Vagina (tissue), 2 donors: Measurements from ENCODE around the gene DHRS2. TPM values are rescaled to one million over a fixed set of nuclear protein-coding genes. Genes with fewer than 3 reads are reported as not detected.
A peak's percentile ranks its signal among the peaks of the same experiment; 100 is the strongest.
"Not testable (repeated sequence)": the region's sequence is repeated elsewhere in the genome, so short reads cannot be mapped to it uniquely, and the experiment has no call there.

Source experiments
- DNase-seq, 2 donors: peaks; one replicate each; pipeline ENCODE4 v3.0.0-alpha.2; 2017; ENCODE audit errors: extremely low spot score in 2 of 2
- H3K27ac ChIP-seq: fragments of 200-600 bp; sonication (generic); one replicate; pipeline ENCODE4 v1.5.1; 2019
- H3K27me3 ChIP-seq: fragments of 200-600 bp; sonication (generic); one replicate; pipeline ENCODE4 v1.5.1; 2019
- H3K36me3 ChIP-seq, 2 donors: fragments of 200-600 bp; sonication (generic); one replicate each; pipeline ENCODE4 v1.5.1; 2017 to 2019
- H3K4me1 ChIP-seq: fragments of 200-600 bp; sonication (generic); one replicate; pipeline ENCODE4 v1.5.1; 2019
- H3K4me3 ChIP-seq, 2 donors: fragments of 200-600 bp; sonication (generic); 1 replicate in 1 of 2; 2 replicates in 1 of 2; pipeline ENCODE4 v1.5.1; 2016 to 2019
- H3K9me3 ChIP-seq: fragments of 200-600 bp; sonication (generic); one replicate; pipeline ENCODE4 v1.5.1; 2019
- POLR2A ChIP-seq, 2 donors: fragments of 450-650 bp; IDR thresholded peaks; one replicate each; pipeline ENCODE4 v1.6.1; 2017; ENCODE audit warnings: antibody characterized with exemption in 2 of 2, mild to moderate bottlenecking in 2 of 2, moderate library complexity in 2 of 2
- POLR2AphosphoS5 ChIP-seq, 2 donors: sonication (generic); formaldehyde crosslinking; IDR thresholded peaks; one replicate each; pipeline ENCODE4 v1.9.0; 2017; ENCODE audit warnings: antibody characterized with exemption in 2 of 2, mild to moderate bottlenecking in 2 of 2, low read depth in 1 of 2; ENCODE audit not compliant: insufficient read depth in 1 of 2
- intact Hi-C: fragments of 100-400 bp; cut with DNase I; formaldehyde crosslinking; loops from one replicate; pipeline ENCODE4 v1.15.1; 2023
- total RNA-seq: library from RNA; depleted of rRNA; stranded (reverse); fragments of >200 nt; gene quantifications from one replicate; pipeline ENCODE4 v1.2.3, GENCODE V29; 2016
- TF ChIP-seq, protein P1 (sequence below), 3 experiments: fragments of 450-650 bp in 2 of 3; fragments of 200-600 bp in 1 of 3; sonication (generic) in 1 of 3; IDR thresholded peaks; one replicate each; pipeline ENCODE4 v1.5.1; 2017 to 2019; ENCODE audit warnings: antibody characterized with exemption in 3 of 3, mild to moderate bottlenecking in 2 of 3, moderate library complexity in 2 of 3

The DHRS2 gene
- total RNA-seq, 1 donor from 2014 or later: 0.25 TPM

DNA sequence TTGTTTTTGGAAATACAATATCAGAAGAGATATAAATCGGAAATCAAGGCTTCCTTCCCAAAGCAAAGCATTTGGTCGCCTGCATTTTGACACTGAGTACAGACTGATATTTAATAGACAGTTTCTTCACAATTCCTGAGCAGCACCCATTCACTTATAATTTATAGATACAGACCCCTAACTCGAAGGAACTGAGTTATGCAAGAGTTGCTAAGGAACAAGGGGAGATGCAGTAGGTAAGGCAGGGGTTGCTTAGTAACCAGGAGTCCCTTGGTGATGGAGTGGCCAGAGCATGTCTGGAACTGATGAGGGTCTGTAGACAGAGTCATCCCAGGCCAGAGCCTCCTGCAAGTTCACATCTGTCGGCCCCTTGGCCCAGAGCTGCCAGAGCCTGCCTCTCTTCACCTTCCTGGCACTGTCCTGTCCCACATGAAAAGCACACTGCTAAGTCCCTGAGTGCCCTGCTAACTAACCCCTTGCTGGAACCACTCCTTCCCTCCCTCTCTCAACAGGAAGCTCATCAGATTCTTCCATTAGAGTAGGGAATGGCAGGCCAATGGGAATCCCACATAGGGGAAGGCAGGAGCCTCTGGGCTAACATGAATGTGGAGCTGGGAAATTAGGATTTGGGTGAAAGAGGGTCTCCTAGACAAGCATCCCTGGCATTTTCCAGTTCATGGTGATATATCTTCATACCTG lies 3.6 kb upstream of the DHRS2 start:
- Histone ChIP-seq H3K9me3 (no peaks in the 10 kb centered on the region), H3K4me3 (no peak overlapping the region), H3K4me1 (peaks cover 14% of the 10 kb centered on the region), H3K27ac (no peak overlapping the region), H3K36me3 (no peaks in the 10 kb centered on the region), H3K27me3 (no peaks in the 10 kb centered on the region)
- intact Hi-C loops: loop anchor here (10.0 kb wide), 1 partner anchor 302 kb away; no protein-coding TSS in a partner anchor
- TF ChIP-seq POLR2A (IDR thresholded peaks at IDR 0.05) (no peak), POLR2AphosphoS5 (IDR thresholded peaks at IDR 0.05; ENCODE audit: insufficient read depth in 1 of 2, low read depth in 1 of 2) (no peak)
- TF ChIP-seq, protein P1, sequence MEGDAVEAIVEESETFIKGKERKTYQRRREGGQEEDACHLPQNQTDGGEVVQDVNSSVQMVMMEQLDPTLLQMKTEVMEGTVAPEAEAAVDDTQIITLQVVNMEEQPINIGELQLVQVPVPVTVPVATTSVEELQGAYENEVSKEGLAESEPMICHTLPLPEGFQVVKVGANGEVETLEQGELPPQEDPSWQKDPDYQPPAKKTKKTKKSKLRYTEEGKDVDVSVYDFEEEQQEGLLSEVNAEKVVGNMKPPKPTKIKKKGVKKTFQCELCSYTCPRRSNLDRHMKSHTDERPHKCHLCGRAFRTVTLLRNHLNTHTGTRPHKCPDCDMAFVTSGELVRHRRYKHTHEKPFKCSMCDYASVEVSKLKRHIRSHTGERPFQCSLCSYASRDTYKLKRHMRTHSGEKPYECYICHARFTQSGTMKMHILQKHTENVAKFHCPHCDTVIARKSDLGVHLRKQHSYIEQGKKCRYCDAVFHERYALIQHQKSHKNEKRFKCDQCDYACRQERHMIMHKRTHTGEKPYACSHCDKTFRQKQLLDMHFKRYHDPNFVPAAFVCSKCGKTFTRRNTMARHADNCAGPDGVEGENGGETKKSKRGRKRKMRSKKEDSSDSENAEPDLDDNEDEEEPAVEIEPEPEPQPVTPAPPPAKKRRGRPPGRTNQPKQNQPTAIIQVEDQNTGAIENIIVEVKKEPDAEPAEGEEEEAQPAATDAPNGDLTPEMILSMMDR (IDR thresholded peaks at IDR 0.05): no peak
- peak in 1 of 2 donors; percentile 84 for DNase-seq

DNA sequence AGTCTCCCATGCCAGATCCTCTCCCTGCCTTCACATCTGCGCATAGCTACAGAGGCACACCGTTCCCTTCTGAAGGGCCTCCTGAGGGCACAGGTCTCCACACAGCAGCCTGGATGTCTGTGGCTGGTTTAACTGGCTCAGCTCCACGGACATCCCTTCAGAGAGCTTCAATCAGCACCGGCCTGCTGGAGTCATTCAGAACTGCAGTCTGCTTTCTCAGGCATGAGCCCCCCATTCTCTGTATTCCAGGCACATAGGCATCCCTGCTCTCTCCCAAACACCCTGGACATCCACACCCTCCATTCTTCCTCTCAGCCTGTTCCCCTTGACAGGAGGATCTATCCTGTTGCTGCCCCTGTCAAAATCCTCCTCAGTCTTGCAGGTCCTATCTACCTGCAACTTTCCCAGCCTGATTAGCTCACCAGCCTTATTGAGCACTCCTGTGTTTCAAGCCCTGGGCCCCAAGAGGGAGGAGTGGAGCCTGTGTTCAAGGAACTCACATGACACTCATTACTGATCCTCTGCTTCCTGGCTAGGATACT lies 2.9 kb upstream of the DHRS2 start:
- Histone ChIP-seq H3K27ac (no peak overlapping the region), H3K9me3 (no peaks in the 10 kb centered on the region), H3K4me1 (peaks cover 14% of the 10 kb centered on the region), H3K27me3 (no peaks in the 10 kb centered on the region), H3K36me3 (no peaks in the 10 kb centered on the region), H3K4me3 (no peak overlapping the region)
- intact Hi-C loops: loop anchor here (10.0 kb wide), 1 partner anchor 302 kb away; no protein-coding TSS in a partner anchor
- TF ChIP-seq, protein P1 (IDR thresholded peaks at IDR 0.05): no peak
- no peak for TF ChIP-seq POLR2A (IDR thresholded peaks at IDR 0.05)
- TF ChIP-seq POLR2AphosphoS5 (IDR thresholded peaks at IDR 0.05; ENCODE audit: insufficient read depth in 1 of 2, low read depth in 1 of 2): no peak
- DNase-seq: peak in 1 of 2 donors; percentile 64

- H3K4me1 ChIP-seq: peaks cover 18% of the 10 kb centered on the region
- not testable (repeated sequence) for H3K4me3 ChIP-seq, H3K27me3 ChIP-seq, H3K36me3 ChIP-seq, DNase-seq, H3K27ac ChIP-seq, H3K9me3 ChIP-seq
- intact Hi-C loops: loop anchor here (10.0 kb wide), 1 partner anchor 300 kb away; no protein-coding TSS in a partner anchor
These were observed 1.3 kb upstream of the DHRS2 start for GRCh38 chr14:23634698-23635412.

- not testable (repeated sequence) for H3K36me3 ChIP-seq, H3K9me3 ChIP-seq, H3K27ac ChIP-seq, H3K4me3 ChIP-seq, H3K27me3 ChIP-seq, DNase-seq
- H3K4me1 ChIP-seq: peaks cover 29% of the 10 kb centered on the region
- intact Hi-C loops: loop anchor here (10.0 kb wide), 1 partner anchor 298 kb away; no protein-coding TSS in a partner anchor
These were observed 1.1 kb downstream of the DHRS2 start for GRCh38 chr14:23637312-23637654.

- H3K9me3 ChIP-seq, H3K27ac ChIP-seq, H3K4me3 ChIP-seq, H3K36me3 ChIP-seq, H3K27me3 ChIP-seq: not testable (repeated sequence)
- peaks cover 25% of the 10 kb centered on the region for H3K4me1 ChIP-seq
- intact Hi-C loops: loop anchor here (10.0 kb wide), 1 partner anchor 297 kb away; no protein-coding TSS in a partner anchor
- peak in 1 of 2 donors; percentile 20 for DNase-seq
These were observed 1.7 kb downstream of the DHRS2 start for GRCh38 chr14:23637655-23638413.

- no peak for DNase-seq
- H3K4me3 ChIP-seq: no peak overlapping the region
- TF ChIP-seq, protein P1 (IDR thresholded peaks at IDR 0.05): no peak
- TF ChIP-seq POLR2AphosphoS5 (IDR thresholded peaks at IDR 0.05; ENCODE audit: insufficient read depth in 1 of 2, low read depth in 1 of 2) (no peak), POLR2A (IDR thresholded peaks at IDR 0.05) (no peak)
- H3K4me1 ChIP-seq: peaks cover 25% of the 10 kb centered on the region
- H3K27me3 ChIP-seq: no peaks in the 10 kb centered on the region
- no peaks in the 10 kb centered on the region for H3K9me3 ChIP-seq
- intact Hi-C loops: loop anchor here (10.0 kb wide), 1 partner anchor 296 kb away; no protein-coding TSS in a partner anchor
- no peaks in the 10 kb centered on the region for H3K36me3 ChIP-seq
- no peak overlapping the region for H3K27ac ChIP-seq
These were observed 2.4 kb downstream of the DHRS2 start for GRCh38 chr14:23638414-23639047.
